ENCODE measurements around the gene LAMA3. TPM values are rescaled to one million over a fixed set of nuclear protein-coding genes. Genes with fewer than 3 reads are reported as not detected.

The LAMA3 gene
- total RNA-seq, 1 donor from 2014 or later = 106 TPM

DNA sequence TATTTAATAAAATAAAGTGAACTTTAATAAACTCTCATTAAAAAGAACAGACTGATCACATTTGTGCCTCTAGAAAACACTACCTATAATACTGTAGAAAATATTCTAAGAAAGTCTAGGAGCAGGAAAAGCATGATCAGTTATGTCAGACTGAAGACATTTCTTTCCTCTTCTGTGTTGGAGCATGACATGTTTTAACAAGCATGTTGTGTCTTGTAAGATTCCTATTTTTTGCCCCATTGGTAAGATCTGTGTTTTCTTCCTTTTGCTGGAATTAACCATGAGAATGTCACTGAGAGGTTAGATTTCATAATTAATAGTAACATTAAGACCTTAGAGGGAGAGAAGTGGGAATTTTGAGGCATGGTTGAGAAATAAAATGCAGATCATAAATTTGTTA is 27.7 kb downstream of the LAMA3 start:
- Histone ChIP-seq H3K36me3 (peaks cover 0 to 5% of the 10 kb centered on the region in 2 donors), H3K27ac (peak overlapping the region; percentile 46), H3K27me3 (no peaks in the 10 kb centered on the region), H3K4me3 (no peak overlapping the region), H3K4me1 (peaks cover 46% of the 10 kb centered on the region), H3K9me3 (no peaks in the 10 kb centered on the region)
- TF ChIP-seq, protein P1, sequence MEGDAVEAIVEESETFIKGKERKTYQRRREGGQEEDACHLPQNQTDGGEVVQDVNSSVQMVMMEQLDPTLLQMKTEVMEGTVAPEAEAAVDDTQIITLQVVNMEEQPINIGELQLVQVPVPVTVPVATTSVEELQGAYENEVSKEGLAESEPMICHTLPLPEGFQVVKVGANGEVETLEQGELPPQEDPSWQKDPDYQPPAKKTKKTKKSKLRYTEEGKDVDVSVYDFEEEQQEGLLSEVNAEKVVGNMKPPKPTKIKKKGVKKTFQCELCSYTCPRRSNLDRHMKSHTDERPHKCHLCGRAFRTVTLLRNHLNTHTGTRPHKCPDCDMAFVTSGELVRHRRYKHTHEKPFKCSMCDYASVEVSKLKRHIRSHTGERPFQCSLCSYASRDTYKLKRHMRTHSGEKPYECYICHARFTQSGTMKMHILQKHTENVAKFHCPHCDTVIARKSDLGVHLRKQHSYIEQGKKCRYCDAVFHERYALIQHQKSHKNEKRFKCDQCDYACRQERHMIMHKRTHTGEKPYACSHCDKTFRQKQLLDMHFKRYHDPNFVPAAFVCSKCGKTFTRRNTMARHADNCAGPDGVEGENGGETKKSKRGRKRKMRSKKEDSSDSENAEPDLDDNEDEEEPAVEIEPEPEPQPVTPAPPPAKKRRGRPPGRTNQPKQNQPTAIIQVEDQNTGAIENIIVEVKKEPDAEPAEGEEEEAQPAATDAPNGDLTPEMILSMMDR (IDR thresholded peaks at IDR 0.05) = no peak
- no peak for TF ChIP-seq POLR2AphosphoS5 (IDR thresholded peaks at IDR 0.05; ENCODE audit: insufficient read depth in 1 of 2, low read depth in 1 of 2)
- no peak for TF ChIP-seq POLR2A (IDR thresholded peaks at IDR 0.05)
- intact Hi-C loops (cut with DNase I) = no loop called here
- DNase-seq (ENCODE audit: extremely low spot score in 2 of 2) = no peak

DNA sequence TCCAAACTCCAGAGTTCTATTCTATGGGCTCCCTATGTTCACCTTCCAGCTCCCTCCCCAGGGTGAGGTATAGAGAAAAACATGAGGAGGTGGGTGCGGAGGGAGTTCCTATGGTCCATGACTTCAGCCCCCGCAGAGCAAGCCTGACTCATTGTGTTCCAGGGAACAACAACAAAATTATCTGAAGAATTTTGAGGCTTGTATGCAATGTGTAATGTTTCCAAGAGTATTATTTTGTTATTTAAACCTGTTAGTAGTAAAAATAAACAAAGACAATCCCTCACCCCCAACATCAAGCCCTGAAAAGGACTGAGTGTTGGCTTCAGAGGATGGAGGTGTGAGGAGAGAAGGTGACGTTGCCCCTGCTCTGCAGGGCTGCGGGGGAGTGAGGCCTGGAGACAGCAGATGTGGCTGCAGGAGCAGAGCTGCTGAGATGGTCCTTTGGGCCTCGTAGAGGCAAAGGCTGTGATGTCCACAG is 29.0 kb downstream of the LAMA3 start:
- intact Hi-C loops (cut with DNase I) = no loop called here
- H3K27ac ChIP-seq = peak overlapping the region; percentile 77
- H3K36me3 ChIP-seq = peaks cover 0 to 5% of the 10 kb centered on the region in 2 donors
- no peak for DNase-seq (ENCODE audit: extremely low spot score in 2 of 2)
- H3K27me3 ChIP-seq = no peaks in the 10 kb centered on the region
- H3K4me1 ChIP-seq = peaks cover 55% of the 10 kb centered on the region
- H3K4me3 ChIP-seq = no peak overlapping the region
- H3K9me3 ChIP-seq = no peaks in the 10 kb centered on the region
- TF ChIP-seq POLR2AphosphoS5 (IDR thresholded peaks at IDR 0.05; ENCODE audit: insufficient read depth in 1 of 2, low read depth in 1 of 2) (no peak), POLR2A (IDR thresholded peaks at IDR 0.05) (no peak)
- TF ChIP-seq, protein P1 (IDR thresholded peaks at IDR 0.05) = no peak

DNA sequence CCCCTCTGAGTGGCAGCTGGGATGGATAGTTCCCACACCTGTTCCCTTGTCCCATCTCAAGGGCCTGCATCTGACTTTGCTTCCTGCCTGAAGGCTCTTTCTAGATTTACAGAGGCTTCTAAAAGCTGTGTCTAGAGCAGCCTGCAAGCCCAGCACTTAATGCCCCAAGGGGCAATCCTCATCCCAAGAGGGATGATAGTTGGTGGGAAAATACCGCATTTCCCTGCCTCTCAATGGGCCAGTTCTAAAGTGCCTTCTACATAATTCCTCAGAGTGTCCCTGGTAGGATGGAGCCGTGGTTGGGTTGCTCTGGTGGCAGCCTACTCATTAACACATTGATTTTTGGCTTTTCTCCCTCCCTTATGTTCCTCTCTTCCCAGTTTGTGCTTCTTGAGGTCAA is 29.5 kb downstream of the LAMA3 start:
- TF ChIP-seq POLR2A (IDR thresholded peaks at IDR 0.05) (no peak), POLR2AphosphoS5 (IDR thresholded peaks at IDR 0.05; ENCODE audit: insufficient read depth in 1 of 2, low read depth in 1 of 2) (no peak)
- TF ChIP-seq, protein P1 (IDR thresholded peaks at IDR 0.05) = no peak
- no peak overlapping the region for H3K4me3 ChIP-seq
- H3K4me1 ChIP-seq = peaks cover 55% of the 10 kb centered on the region
- no peaks in the 10 kb centered on the region for H3K9me3 ChIP-seq
- peak overlapping the region; percentile 77 for H3K27ac ChIP-seq
- H3K27me3 ChIP-seq = no peaks in the 10 kb centered on the region
- intact Hi-C loops (cut with DNase I) = no loop called here
- no peak for DNase-seq (ENCODE audit: extremely low spot score in 2 of 2)
- peaks cover 0 to 5% of the 10 kb centered on the region in 2 donors for H3K36me3 ChIP-seq

DNA sequence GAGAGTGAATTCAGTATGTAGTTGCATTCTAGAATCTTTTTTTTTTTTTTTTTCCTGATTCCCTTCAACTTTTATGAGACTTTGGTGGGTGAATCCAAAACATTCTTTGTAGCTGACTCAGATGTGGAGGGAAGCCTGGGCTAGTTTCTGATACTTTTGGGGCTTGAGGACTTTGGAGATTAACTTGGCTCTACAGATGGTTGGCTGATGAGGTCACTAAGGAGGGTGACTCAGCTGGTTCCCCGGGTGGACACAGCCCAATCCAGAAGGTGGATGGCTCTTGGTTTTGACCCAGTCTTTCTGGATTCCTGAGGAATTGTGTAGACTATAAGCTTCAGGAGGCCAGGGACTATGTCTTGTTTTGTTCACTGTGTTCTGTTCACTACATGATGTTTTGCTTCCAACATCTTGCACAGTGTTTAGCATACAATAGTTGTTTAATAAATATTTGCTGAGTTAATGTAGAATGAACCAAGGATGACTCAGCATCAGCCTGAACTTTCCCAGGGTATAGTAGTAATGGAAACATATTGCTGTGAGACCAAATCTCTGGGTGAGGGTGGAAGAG is 30.5 kb downstream of the LAMA3 start:
- Histone ChIP-seq H3K9me3 (no peaks in the 10 kb centered on the region), H3K27ac (peak overlapping the region; percentile 77), H3K4me1 (peaks cover 55% of the 10 kb centered on the region), H3K4me3 (no peak overlapping the region), H3K27me3 (no peaks in the 10 kb centered on the region), H3K36me3 (peaks cover 0 to 3% of the 10 kb centered on the region in 2 donors)
- TF ChIP-seq, protein P1 (IDR thresholded peaks at IDR 0.05) = no peak
- TF ChIP-seq POLR2AphosphoS5 (IDR thresholded peaks at IDR 0.05; ENCODE audit: insufficient read depth in 1 of 2, low read depth in 1 of 2) = peak in 1 of 2 donors; percentile 67
- DNase-seq (ENCODE audit: extremely low spot score in 2 of 2) = no peak
- intact Hi-C loops (cut with DNase I) = no loop called here

DNA sequence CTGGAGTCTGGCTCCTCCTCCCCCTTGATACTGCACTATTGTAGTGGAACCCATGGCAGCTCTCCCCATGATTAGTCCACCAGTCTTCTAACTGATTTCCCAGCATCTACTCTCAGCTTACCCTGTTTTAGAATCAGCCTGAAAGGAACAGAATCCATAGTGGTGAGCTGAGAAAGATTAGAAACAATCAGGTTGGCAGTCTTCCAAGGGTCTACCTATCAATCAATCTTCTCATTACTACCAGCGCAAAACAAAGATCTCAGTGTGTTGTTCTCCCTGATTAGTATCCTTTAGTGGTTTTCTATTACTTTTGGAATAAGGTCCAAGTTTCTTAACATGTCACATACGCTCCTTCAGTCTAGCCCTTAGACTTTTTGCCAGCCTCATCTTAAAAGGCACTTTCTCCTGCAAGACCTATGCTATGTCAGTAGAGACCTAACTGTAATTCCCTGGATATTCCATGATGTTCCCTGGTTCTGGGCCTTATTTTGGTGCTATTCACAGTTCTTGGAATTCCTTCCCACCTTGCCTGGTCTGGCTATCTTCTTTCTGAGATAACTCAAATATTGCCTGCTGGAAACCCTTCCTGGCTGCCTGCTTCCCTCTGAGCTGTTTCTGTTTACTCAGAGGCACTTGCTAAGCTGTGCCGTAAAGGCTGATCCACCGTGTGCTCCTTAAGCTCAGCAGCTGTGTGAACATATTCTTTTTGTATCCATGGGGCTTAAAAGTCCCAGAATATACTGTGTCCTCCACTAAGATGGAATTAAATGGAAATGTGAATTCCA is 32.6 kb downstream of the LAMA3 start:
- peaks cover 46% of the 10 kb centered on the region for H3K4me1 ChIP-seq
- DNase-seq (ENCODE audit: extremely low spot score in 2 of 2) = no peak
- intact Hi-C loops (cut with DNase I) = no loop called here
- H3K4me3 ChIP-seq = no peak overlapping the region
- peak overlapping the region; percentile 77 for H3K27ac ChIP-seq
- H3K36me3 ChIP-seq = no peaks in the 10 kb centered on the region
- TF ChIP-seq, protein P1 (IDR thresholded peaks at IDR 0.05) = no peak
- TF ChIP-seq POLR2A (IDR thresholded peaks at IDR 0.05) = no peak
- peak in 1 of 2 donors; percentile 30 for TF ChIP-seq POLR2AphosphoS5 (IDR thresholded peaks at IDR 0.05; ENCODE audit: insufficient read depth in 1 of 2, low read depth in 1 of 2)
- no peaks in the 10 kb centered on the region for H3K9me3 ChIP-seq
- H3K27me3 ChIP-seq = no peaks in the 10 kb centered on the region
